ENCODE results near the gene PMPCA. TPM values are rescaled to one million over a fixed set of nuclear protein-coding genes. Genes with fewer than 3 reads are reported as not detected.

The PMPCA gene
- total and polyA plus RNA-seq, 2 of the 13 experiments (the other 11 are each of a cell fraction or from before 2014, with no cell fraction given), result 70.2 to 88.4 TPM

- TF ChIP-seq DZIP1 (CRISPR knock-in tag; IDR thresholded peaks at IDR 0.05) (no peak), NFIB (CRISPR knock-in tag; IDR thresholded peaks at IDR 0.05; ENCODE audit: borderline replicate concordance) (no peak), ZNF598 (CRISPR knock-in tag; IDR thresholded peaks at IDR 0.05; ENCODE audit: borderline replicate concordance) (peak; percentile 14; the same call in 1 of the 2 replicates), ZNF280D (CRISPR knock-in tag; IDR thresholded peaks at IDR 0.05) (no peak), ZNF468 (CRISPR knock-in tag; IDR thresholded peaks at IDR 0.05) (no peak), CHCHD3 (CRISPR knock-in tag; IDR thresholded peaks at IDR 0.05) (no peak), ZSCAN25 (CRISPR knock-in tag; IDR thresholded peaks at IDR 0.05) (no peak), NCOR1 (IDR thresholded peaks at IDR 0.05; ENCODE audit: borderline replicate concordance, low read length) (no peak), PHF21A (CRISPR knock-in tag; IDR thresholded peaks at IDR 0.05) (no peak), ASH2L (IDR thresholded peaks at IDR 0.05; ENCODE audit: insufficient read length, low read depth, low read length) (no peak), ZBTB40 (IDR thresholded peaks at IDR 0.05) (no peak), ZBTB40 (CRISPR knock-in tag; IDR thresholded peaks at IDR 0.05) (0 out of 2 replicates have a peak, but pooled peaks have one; percentile 4)
Observed at GRCh38 chr9:136373300-136374182, 36.9 kb upstream of the PMPCA start, which contains the start of gene CARD9 (continued).

Data from HepG2 (cell line).